ENCODE measurements around the gene GRAMD1B.
A peak's percentile ranks its signal among the peaks of the same experiment; 100 is the strongest.
"Not testable (repeated sequence)": the region's sequence is repeated elsewhere in the genome, so short reads cannot be mapped to it uniquely, and the experiment has no call there.

Gene GRAMD1B

GRCh38 chr11:123443851-123444623 is 14.0 kb downstream of the GRAMD1B start:
- DNase-seq (ENCODE audit: low spot score), result no peak

GRCh38 chr11:123448823-123449222 is 18.8 kb downstream of the GRAMD1B start:
- no peak for DNase-seq (ENCODE audit: low spot score)

- no peak for DNase-seq (ENCODE audit: low spot score)
Observed at GRCh38 chr11:123449436-123449835, 19.4 kb downstream of the GRAMD1B start.

- DNase-seq (ENCODE audit: low spot score), result no peak
Observed at GRCh38 chr11:123450623-123451022, 20.6 kb downstream of the GRAMD1B start.

DNA sequence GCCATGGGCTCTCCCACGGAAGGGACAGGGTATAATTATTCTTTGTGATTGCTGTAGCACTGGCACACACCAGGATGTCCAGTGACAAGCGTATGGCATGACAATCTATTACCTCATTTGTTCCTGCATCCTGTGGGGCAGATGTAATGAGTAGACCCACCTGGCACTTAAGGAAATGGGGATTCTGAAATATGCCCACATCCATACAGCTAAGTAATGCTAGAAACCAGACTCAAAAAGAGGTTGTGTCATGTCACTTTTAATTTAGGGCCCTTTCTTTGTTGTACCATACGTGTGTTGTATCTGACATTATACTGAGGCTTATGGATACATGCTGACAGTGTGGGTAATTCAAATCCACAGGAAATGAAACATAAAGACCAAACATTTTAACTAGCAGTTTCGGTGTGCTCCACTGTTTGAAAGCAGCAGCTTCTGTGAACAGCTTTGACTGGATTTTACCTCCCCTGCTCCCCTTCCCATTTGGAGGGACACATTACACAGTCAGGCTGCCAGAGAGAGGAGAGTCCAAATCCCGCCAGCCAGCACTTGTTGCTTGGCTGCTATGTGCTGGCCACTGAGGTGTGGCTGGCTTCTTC is 21.2 kb downstream of the GRAMD1B start:
- DNase-seq (ENCODE audit: low spot score), result no peak

GRCh38 chr11:123452794-123453193 is 22.7 kb downstream of the GRAMD1B start:
- no peak for DNase-seq (ENCODE audit: low spot score)

DNA sequence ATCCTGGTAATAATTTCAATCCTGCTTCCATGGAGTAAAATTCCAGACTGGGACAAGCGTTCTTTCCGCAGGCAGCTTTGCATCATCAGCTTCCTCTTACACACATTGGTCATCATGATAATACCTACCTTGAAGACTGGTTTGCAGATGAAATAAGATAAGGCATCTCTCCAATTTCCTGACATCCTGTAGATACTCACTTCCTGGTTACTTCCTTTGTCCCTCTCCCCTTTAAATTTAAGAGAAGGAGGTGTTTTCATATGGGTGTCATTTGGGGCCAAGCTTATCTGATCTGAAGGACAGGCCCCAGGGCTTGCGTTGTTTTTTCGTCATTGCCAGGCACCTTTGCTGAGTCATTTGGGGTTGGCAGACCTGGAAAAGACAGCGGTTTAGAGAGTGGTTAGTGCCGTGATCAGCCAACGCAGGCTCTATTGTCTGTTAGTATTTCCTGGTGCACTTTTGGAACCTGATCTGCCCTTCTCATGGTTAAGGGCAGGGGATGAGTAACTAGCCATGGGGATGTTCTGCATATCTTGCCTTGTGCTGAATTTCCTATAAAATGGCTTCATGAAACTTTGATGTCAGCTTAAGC is 24.1 kb downstream of the GRAMD1B start:
- no peak for DNase-seq (ENCODE audit: low spot score)

- DNase-seq (ENCODE audit: low spot score), result no peak
Observed at GRCh38 chr11:123454796-123455195, 24.7 kb downstream of the GRAMD1B start.

DNA sequence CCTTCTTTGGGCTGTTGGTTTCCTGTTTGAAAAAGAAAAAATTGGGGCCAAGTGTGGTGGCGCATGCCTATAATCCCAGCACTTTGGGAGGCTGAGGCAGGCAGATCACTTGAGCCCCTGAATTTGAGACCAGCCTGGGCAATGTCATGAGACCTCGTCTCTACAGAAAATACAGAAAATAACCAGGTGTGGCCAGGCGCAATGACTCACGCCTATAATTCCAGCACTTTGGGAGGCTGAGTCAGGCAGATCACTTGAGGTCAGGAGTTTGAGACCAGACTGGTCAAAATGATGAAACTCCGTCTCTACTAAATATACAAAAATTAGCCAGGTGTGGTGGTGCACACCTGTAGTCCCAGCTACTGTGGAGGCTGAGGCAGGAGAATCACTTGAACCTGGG is 26.4 kb downstream of the GRAMD1B start:
- DNase-seq (ENCODE audit: low spot score), result not testable (repeated sequence)

DNA sequence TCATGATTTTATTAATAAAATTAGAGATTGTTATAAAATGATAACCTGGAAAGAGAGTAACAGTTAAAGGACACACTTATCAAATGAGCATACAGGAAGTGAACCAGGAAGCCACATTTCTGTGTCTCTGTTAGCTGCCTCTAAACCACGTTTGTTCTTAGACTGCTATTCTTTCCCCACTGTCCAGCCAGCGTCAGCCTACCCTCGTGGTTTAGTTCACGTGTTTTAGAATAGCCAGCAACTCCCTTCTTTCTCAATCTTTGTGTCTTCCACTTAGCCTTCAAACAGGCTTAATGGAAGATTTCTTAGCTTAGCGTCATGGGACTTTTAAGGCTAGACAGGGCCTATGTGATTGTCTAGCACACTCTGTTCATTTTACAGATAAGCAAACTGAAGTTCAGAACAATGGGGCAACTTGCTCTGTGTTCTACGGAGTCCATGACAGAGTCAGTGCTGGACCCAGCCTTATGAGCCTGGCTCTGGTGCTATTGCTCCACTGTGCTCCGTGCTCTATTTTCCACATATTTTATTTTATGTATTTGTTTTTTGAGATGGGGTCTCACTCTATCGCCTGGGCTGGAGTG is 27.2 kb downstream of the GRAMD1B start:
- no peak for DNase-seq (ENCODE audit: low spot score)

DNA sequence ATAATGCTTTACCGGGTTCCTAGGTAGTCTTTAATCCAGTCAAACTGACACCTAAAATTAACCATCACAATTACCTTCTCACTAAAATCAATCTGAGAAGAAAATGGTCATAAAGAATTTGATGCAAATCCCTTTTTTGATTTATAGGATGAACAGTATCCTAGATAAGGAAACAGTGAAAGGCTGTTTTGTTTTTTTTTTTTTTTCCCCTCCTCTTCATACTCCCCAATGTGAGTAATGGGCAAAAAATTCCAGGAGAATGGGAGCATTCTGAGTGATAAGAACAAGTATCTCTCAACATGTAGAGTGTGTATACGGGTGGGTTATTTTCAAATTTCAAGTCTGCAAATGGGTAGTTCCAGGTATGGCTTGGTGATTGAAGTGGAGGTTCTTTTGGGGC is 28.4 kb downstream of the GRAMD1B start:
- no peak for DNase-seq (ENCODE audit: low spot score)

DNA sequence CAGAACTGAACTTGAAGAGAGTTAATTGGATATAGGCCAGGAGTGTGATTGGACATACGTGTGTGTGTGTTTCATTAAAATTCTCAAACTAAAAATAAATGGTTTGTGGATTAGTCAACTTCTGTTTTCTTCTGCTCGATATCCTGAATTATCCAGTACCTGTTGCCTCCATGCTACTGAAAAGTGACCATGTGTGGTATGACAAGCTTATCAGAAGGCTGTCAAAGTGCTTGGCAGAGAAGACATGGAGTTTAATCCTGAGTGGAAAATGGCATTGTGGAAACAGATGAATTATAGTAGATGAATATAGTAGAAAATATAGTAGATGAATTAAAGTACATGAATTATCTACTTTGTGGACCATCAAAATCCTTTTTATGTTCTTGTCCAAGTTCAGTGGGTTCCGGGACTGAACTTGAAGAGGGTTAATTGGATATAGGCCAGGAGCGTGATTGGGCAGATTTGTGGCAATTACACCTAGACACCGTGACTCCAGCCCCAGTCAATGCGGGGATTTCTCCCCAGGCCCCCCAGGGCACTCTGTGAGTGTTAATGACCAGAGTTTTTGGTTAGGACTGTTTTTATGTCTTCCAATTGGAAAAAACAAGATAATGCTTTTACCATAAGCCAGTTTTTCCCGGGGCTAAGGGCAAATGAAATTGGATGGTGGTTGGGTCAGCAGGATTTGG is 30.1 kb downstream of the GRAMD1B start:
- DNase-seq (ENCODE audit: low spot score), result no peak

GRCh38 chr11:123461164-123461563 is 31.1 kb downstream of the GRAMD1B start:
- DNase-seq (ENCODE audit: low spot score), result no peak

GRCh38 chr11:123465667-123466066 is 35.6 kb downstream of the GRAMD1B start:
- not testable (repeated sequence) for DNase-seq (ENCODE audit: low spot score)

GRCh38 chr11:123466172-123466571 is 36.1 kb downstream of the GRAMD1B start:
- DNase-seq (ENCODE audit: low spot score), result not testable (repeated sequence)

DNA sequence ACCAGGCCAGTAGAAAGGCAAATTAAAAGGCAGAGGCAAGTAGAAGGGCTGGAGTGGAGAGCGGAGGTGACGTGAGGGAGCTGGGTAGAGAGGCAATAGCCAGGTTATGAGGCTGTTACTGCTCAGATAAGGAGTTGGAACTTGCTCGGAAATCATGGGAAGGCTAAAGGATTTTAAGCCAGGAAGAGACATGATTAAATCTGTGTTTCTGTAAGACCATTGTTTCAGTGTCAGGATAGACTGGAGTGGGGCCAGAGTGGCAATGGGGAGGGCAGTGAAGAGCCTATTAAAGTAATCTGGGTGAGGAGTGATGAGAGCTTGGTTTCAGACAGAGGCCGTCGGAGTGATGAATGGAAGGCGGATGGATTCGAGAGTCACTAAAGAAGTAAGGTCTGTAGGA is 39.0 kb downstream of the GRAMD1B start:
- DNase-seq (ENCODE audit: low spot score), result no peak

- no peak for DNase-seq (ENCODE audit: low spot score)
Observed at GRCh38 chr11:123469586-123469985, 39.5 kb downstream of the GRAMD1B start.

- DNase-seq (ENCODE audit: low spot score), result no peak
Observed at GRCh38 chr11:123470842-123471241, 40.8 kb downstream of the GRAMD1B start.

- DNase-seq (ENCODE audit: low spot score), result no peak
Observed at GRCh38 chr11:123472236-123472935, 42.3 kb downstream of the GRAMD1B start.

- DNase-seq (ENCODE audit: low spot score), result peak; percentile 73
Observed at GRCh38 chr11:123473941-123474677, 44.0 kb downstream of the GRAMD1B start.

DNA sequence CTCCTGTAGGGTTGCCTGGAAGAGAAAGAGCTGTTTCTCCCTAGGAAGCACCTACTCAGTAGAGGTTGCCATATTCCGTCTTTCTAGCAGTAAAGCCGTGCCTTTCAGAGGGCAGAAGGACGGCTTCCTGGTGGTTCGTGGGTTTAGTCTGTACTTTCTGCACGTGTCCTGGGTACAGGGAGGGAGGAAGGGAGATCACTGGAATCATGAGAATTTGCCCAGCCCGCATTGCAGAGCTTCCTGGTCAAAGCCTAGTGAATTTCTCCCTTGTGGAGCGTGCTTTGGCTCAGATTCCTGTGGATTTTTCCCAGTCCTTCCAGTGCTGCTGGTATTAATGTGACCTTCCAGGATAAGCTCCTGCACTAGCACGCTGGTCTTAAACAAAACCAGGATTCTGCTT is 44.9 kb downstream of the GRAMD1B start:
- no peak for DNase-seq (ENCODE audit: low spot score)

All from AG08396 (cell line).